Measurements from ENCODE around the gene LRRTM3.

- no peak for TF ChIP-seq CTCF (IDR thresholded peaks at IDR 0.05)
- TF ChIP-seq POLR2A (IDR thresholded peaks at IDR 0.05): no peak
Measured at GRCh38 chr10:67087135-67087425, 161.2 kb downstream of the LRRTM3 start.

Data from thyroid gland (tissue), 4 donors.